Measurements from ENCODE around the gene CLN3. TPM values are rescaled to one million over a fixed set of nuclear protein-coding genes. Genes with fewer than 3 reads are reported as not detected.

CLN3 gene
- polyA plus RNA-seq, 2 of the 4 experiments (the other 2 are of a cell fraction) = 17.4 to 21.5 TPM

DNA sequence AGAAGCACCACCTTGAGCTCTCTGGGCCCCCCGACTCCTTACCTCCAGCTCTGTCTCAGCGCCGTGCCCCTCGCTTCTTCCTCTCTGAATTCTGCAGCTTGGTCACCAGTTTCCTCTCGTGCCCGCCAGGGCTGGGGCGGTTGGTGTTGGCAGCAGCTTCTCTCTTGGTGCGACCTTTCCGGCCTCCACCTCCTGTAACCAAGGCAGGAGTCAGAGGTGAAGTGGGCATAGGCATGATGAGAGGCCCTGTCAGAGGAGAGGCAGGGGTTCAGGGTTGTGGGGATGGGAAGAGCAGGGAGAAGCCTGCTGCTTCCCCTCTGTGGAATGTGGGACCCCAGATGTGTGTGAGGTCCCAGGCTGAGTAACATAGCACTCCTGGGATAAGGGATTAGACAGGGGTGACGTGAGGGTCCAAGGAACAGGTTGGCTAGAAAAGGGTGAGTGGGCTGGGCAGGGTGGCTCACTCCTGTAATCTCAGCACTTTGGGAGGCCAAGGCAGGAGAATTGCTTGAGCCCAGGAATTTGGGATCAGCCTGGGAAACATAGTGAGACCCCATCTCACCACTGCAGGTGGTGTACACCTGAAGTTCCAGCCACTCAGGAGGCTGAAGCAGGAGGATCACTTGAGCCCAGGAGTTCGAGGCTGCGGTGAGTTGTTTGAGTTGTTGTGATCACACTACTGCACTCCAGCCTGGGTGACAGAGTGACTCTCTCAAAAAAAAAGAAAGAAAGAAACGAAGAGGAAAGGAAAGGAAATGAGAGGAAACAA, 46.3 kb upstream of the CLN3 start (continued):
- TF ChIP-seq PHF8 (IDR thresholded peaks at IDR 0.05; ENCODE audit: borderline replicate concordance, low read depth) (no peak), ZFP36 (IDR thresholded peaks at IDR 0.05; ENCODE audit: borderline replicate concordance, partially characterized antibody) (no peak)

GRCh38 chr16:28537076-28537475, 45.2 kb upstream of the CLN3 start:
- H3K4me1 ChIP-seq = peaks cover 37% of the 10 kb centered on the region
- FAIRE-seq = no peak
- peak overlapping the region; percentile 74 for H3K4me2 ChIP-seq
- POLR2A ChIA-PET = no interaction called here
- H3K27ac ChIP-seq = peak overlapping the region in 1 of 2 experiments; percentile 91; a peak in 3 of 6 replicates
- ATAC-seq = no peak
- CTCF ChIA-PET = interaction anchor here (0.7 kb wide), 1 partner anchor 13 kb away, joined by 3 read pairs; no protein-coding TSS in a partner anchor
- no peak for DNase-seq (ENCODE audit: low read depth in 1 of 2, low spot score in 1 of 2)
- H3K9me3 ChIP-seq = no peaks in the 10 kb centered on the region
- 83% methylated on average over 6 of the region's 6 CpGs for WGBS (ENCODE audit: missing lambda C conversion rate)
- no peak for TF ChIP-seq TP53 (CRISPR knock-in tag; IDR thresholded peaks at IDR 0.05)
- no peak for TF ChIP-seq EP300 (IDR thresholded peaks at IDR 0.05)
- TF ChIP-seq BCL3 (IDR thresholded peaks at IDR 0.05) = no peak
- no peak for TF ChIP-seq MAFK (IDR thresholded peaks at IDR 0.05; ENCODE audit: partially characterized antibody)
- no peak for TF ChIP-seq POLR2A (IDR thresholded peaks at IDR 0.05; ENCODE audit: low read length)
- peak overlapping the region; percentile 41; the same call in 1 of the 3 replicates for H3K4me3 ChIP-seq

GRCh38 chr16:28534542-28535373, 42.9 kb upstream of the CLN3 start:
- H3K4me2 ChIP-seq = no peak overlapping the region
- CTCF ChIA-PET = interaction anchor here (1.0 to 1.6 kb wide), 7 partner anchors 8 to 218 kb away, joined by 3 to 4 read pairs (median 3); no protein-coding TSS in a partner anchor
- ATAC-seq (no peak), DNase-seq (ENCODE audit: low read depth in 1 of 2, low spot score in 1 of 2) (no peak), FAIRE-seq (no peak)
- no peaks in the 10 kb centered on the region for H3K9me3 ChIP-seq
- peaks cover 31% of the 10 kb centered on the region for H3K4me1 ChIP-seq
- H3K4me3 ChIP-seq = no peak overlapping the region
- POLR2A ChIA-PET = no interaction called here
- no peak overlapping the region for H3K27ac ChIP-seq
- WGBS (ENCODE audit: missing lambda C conversion rate) = 63% methylated on average over 5 of the region's 5 CpGs
- TF ChIP-seq POLR2AphosphoS2 (conservative IDR thresholded peaks at IDR 0.05; ENCODE audit: low read length) (no peak), ZNF302 (CRISPR knock-in tag; IDR thresholded peaks at IDR 0.05) (no peak), FOSB (CRISPR knock-in tag; IDR thresholded peaks at IDR 0.05) (no peak), SMC3 (IDR thresholded peaks at IDR 0.05) (no peak), NFE2L2 (conservative IDR thresholded peaks at IDR 0.05; ENCODE audit: low read length) (no peak), E2F6 (IDR thresholded peaks at IDR 0.05; ENCODE audit: borderline replicate concordance, low read depth) (no peak), PBX3 (IDR thresholded peaks at IDR 0.05) (no peak), RAD21 (conservative IDR thresholded peaks at IDR 0.05 in 1 of 2, IDR thresholded peaks at IDR 0.05 in 1 of 2) (no peak), ZSCAN20 (CRISPR knock-in tag; IDR thresholded peaks at IDR 0.05) (no peak), RCOR1 (IDR thresholded peaks at IDR 0.05; ENCODE audit: low read depth, low read length) (no peak), KDM1A (IDR thresholded peaks at IDR 0.05; ENCODE audit: low read depth) (no peak), MAZ (IDR thresholded peaks at IDR 0.05; ENCODE audit: borderline replicate concordance, low read depth, low read length) (no peak), CHD4 (IDR thresholded peaks at IDR 0.05; ENCODE audit: borderline replicate concordance) (no peak), EHMT2 (IDR thresholded peaks at IDR 0.05; ENCODE audit: low read depth) (no peak), HMGXB4 (CRISPR knock-in tag; IDR thresholded peaks at IDR 0.05; ENCODE audit: borderline replicate concordance) (no peak)
- TF ChIP-seq, protein P1, sequence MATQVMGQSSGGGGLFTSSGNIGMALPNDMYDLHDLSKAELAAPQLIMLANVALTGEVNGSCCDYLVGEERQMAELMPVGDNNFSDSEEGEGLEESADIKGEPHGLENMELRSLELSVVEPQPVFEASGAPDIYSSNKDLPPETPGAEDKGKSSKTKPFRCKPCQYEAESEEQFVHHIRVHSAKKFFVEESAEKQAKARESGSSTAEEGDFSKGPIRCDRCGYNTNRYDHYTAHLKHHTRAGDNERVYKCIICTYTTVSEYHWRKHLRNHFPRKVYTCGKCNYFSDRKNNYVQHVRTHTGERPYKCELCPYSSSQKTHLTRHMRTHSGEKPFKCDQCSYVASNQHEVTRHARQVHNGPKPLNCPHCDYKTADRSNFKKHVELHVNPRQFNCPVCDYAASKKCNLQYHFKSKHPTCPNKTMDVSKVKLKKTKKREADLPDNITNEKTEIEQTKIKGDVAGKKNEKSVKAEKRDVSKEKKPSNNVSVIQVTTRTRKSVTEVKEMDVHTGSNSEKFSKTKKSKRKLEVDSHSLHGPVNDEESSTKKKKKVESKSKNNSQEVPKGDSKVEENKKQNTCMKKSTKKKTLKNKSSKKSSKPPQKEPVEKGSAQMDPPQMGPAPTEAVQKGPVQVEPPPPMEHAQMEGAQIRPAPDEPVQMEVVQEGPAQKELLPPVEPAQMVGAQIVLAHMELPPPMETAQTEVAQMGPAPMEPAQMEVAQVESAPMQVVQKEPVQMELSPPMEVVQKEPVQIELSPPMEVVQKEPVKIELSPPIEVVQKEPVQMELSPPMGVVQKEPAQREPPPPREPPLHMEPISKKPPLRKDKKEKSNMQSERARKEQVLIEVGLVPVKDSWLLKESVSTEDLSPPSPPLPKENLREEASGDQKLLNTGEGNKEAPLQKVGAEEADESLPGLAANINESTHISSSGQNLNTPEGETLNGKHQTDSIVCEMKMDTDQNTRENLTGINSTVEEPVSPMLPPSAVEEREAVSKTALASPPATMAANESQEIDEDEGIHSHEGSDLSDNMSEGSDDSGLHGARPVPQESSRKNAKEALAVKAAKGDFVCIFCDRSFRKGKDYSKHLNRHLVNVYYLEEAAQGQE (IDR thresholded peaks at IDR 0.05) = no peak
- TF ChIP-seq, protein P2, sequence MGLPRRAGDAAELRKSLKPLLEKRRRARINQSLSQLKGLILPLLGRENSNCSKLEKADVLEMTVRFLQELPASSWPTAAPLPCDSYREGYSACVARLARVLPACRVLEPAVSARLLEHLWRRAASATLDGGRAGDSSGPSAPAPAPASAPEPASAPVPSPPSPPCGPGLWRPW (IDR thresholded peaks at IDR 0.05) = no peak
